HG02870 (cell line): ENCODE results near the gene UCKL1.
"Not testable (repeated sequence)": the region's sequence is repeated elsewhere in the genome, so short reads cannot be mapped to it uniquely, and the experiment has no call there.

ENCODE experiments used
- ATAC-seq: cut with Tn5 transposase; IDR thresholded peaks from one replicate; pipeline ENCODE4 v1.9.1; 2021; ENCODE audit warnings: mild to moderate bottlenecking, moderate library complexity; ENCODE audit not compliant: unreplicated experiment

The UCKL1 gene

DNA sequence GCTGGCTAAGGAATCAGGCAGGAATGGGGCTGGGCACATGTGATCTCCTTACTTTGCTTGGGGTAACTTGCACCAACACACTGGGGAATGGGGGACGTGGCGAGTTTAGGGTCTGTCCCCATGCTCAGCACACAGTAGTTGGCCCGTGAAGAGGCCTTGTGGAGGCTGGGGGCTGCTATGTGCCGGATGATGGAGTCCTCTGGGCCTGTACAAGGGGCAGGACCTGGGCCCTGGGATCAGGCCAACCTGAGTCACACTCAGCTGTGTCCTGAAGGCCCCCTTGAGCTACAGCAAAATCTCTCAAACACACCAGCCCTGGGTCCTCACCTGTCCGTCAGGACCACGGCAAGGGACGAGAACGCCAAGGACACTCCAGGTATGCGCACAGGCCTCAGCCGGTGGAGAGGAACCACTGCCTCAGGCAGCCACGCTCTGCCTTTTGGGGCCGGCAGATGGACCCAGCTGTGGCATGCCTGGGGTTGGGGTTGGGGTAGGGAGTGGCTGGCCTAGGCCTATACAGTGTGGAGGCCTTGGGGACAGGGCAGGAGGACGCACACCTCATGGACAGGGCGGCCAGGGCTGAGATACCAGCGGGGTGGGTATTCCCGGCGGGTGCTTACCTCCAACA is 11.1 kb downstream of the UCKL1 start:
- ATAC-seq, result no peak

DNA sequence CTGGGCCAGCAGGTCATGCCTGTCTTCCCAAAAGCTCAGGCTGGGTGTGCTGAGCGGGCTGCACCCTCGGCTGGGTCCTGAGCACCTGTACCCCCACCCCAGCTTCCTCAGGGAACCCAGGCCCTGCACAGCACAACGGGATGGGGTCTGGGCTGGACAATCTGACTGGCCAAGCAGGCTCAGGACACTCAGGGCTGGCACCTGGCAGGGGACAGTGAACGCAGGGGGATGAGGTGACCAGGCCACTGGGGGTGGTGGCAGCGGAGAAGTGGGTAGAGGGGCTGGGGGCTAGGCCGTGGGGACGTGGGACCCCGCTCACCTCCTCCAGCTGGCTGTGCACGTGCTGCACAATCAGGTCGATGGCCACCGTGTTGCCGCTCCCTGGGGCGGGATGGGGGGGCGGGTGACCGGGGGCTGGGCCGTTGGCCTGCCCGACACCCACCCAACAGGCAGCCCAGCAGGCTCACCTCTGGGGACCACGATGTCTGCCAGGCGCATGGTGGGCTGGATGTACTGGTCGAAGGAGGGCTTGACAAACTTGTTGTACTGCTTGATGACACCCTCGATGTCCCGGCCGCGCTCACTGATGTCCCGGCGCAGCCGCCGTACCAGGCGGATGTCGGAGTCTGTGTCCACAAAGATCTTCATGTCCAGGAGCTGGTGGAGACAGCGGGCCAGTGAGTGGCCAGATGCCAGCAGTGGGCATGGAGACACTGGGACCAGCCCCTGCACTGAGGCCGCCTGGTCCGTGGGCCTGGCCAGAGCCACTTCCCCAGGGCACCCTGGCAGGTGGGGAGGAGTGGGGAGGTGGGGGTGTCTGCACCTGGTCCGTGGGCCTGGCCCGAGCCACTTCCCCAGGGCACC is 11.9 kb downstream of the UCKL1 start:
- ATAC-seq, result no peak

DNA sequence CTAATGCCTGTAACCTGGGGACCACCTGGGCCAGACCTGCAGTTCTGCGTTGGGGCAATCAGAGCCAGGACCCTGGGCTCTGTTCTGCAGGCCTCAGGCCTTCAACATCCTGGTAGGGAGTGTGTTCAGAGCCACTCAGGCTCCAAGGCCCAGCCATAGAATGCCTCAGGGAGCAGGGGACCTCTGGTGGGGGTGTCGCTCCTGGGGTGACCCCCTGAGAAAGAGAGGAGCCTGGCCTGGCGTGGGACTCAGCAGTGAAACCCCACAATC is 12.5 kb downstream of the UCKL1 start:
- ATAC-seq, result no peak

DNA sequence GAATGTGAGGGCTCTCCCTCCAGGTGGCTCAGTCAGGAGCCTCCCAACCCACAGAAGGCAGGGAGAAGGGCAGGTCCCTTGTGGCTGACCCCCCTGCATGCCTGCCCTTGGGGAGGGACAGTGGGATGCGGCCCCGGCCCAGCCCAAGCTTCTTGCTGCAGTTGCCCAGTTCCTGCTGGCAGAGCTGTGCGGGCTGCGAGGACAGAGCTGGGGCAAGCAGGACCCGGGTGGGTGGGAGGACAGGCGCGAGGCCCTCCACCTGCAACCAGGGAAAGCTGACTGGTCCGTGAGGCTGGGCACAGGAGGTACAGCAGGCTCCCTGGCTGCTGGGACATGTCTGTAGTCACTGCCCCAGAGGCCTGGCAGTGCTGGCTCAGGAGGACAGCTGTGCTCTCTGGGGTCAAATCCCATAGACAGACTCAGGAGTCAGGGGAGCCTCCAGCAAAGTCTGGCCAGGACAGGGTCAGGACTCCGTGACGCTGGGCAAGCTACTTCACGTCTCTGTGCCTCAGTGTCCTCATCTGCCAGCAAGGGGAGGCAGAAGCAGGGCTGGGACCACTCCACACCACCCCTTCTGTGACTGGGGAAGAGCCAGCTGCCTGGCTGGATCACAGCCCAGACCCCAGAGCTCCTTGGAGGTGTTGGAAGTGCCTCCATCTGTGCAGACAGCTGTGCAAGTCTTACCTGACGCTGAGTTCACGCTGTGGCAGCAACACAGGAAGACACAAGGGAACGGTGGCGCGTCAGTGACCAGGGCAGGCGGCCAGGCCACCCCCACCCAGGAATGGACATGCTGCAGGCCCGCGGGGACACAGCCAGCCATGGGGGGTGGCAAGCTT is 13.0 kb downstream of the UCKL1 start:
- no peak for ATAC-seq

DNA sequence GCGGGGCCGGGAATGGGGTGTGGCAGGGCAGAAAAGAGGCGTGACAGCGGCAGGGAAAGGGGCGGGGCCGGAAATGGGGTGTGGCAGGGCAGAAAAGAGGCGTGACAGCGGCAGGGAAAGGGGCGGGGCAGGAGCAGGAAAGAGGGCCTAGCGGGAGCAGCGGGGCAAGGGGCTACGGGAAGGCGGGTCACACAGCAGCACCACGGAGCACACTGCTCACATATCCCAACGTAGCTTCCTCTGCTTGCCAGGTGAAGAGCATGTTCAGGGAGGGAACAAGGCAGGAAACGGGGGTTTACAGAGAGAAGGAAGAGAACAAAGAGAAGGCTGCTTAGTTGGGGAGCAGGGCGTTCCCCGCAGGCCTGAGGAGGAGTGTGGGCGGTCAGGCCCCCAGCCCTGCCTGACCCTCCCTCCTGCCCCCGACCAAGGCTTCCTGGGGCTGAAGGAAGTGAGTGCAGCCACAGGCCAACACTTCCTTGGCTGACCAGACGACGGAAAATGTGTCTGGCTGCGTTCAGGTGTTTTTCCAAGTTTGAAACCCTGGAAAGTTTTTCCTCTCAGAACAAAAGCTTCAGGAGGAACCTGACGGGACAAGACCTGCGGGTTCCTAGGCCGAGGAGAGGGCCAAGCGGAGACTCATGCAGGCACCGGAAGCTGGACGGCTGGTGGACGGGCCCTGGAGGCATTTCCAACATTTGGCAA is 13.8 kb downstream of the UCKL1 start:
- ATAC-seq, result no peak

DNA sequence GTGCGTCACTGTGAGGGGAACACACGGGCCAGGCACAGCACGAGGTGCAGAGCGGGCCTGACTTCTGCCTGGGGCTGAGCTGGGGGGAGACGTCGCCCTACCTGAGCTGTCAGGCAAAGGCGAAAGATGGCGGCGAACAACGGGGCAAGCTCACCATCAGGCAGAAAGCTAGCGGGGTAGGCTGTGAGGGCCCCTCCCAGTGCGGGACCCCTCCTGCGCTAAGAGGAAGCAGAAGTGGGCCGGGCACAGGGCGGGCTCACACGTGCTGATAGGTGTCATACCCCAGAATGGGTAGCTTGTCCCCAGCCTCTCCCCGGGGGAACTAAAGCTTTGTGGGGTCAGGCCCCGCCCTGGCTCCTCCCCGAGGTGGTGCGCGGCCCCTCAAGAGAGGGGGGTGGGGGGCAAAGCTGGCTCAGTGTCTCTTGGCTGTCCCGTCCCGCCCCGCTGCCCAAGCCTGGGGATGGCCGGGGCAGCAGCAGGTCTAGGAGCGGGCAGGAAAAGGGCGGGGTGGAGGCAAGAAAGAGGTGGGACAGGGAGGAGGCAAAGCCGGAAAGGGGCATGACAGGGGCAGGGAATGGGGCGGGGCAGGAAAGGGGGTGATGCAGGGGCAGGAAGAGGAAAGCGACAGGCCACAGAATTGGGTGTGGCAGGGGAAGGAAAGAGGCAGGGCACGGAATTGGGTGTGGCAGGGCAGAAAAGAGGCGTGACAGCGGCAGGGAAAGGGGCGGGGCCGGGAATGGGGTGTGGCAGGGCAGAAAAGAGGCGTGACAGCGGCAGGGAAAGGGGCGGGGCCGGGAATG is 14.7 kb downstream of the UCKL1 start:
- no peak for ATAC-seq

DNA sequence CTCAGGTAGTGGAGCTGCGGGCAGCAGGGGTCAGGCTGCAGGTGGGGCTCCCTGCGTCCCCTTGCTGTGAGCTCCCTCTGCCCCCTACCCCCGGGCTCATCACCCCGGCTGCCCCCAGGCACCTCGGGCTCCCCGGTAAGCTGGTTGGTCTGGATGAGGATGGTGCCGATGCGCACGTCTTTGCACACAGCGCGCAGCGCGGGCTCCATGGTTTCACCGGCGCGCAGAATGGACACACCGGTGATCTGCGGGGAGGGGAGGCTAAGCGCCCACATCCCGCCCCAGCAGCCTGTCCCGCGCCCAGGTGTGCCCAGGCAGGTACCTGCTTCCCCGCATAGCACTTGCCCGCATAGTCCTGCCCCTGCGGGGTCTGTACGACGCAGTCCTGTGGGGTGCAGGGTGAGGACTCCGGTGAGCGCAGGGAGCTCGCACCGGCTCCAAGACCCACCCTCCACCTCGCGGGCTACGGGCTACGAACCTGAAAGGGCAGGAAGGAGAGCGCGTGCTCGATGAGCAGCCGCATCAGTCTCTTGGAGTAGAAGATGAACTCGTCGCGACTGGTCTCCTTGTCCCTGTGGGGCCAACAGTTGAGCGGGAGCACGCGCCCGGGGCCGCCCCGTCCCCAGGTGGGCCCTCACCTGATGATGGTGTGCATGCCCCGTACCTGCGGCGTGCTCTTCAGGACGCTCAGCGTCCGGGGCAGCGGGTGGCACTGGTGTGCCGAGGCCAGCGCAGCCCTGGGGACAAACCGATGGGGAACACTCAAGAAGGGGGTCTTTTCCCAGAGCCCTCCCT is 15.5 kb downstream of the UCKL1 start:
- ATAC-seq, result no peak

DNA sequence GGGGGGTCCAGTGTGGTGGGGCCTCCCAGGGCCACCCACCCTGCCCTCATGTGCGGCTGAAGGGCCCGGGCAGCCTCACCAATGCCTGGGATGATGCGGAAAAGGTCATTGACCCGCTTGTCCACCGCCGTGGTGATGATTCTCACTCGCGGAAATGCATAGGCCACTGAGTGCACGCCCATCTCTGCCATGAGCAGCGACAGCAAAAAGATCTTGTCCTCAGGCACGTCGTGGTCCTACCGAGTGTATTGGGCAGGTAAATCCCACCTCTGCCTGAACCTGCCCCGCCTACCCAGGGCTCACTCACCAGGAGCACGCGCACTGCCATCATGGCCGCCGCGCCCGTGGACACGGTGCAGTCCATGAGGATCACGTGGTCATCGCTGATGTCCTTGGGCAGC is 16.1 kb downstream of the UCKL1 start:
- ATAC-seq, result no peak

DNA sequence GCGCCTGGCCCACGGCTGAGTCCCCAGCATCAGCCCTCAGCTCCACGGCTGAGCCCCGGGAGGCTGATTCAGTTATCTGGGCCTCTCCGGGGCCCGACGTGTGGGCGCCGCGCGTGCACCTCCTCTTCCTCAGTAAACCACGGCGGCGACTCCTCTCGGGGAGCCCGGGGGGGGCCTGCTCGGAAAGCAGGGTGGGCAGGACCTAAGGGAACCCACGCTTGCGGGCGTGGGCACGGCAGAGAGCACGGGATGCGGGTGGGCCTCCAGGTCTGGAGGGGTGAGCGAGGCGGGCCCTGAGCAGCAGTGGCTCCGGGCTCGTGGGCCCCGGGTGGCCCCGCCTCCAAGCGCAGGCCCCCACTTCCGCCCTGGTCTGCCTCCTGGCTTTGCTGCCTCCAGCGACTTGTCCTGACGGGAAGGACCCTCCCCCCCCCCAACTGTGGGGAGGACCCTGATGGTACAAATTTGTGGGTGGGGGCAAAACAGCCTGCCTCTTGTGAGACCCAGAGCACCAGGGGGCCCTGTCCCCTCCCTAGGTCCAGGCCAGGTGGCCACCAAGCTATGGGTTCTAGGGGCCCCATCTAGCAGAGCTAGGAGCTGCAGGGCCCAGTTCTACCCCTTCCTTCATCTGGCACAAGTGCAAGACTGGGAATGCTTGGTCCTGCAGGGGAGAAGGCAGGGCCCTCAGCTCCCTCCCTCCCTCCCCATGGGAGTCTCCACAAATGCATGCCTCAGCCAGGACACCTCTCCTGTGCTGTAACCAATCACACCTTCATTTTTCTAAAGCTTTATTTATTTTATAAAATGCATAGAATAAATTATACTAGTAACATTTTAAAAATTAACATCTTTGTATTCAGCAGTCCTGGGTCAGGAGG is 16.9 kb downstream of the UCKL1 start:
- no peak for ATAC-seq

DNA sequence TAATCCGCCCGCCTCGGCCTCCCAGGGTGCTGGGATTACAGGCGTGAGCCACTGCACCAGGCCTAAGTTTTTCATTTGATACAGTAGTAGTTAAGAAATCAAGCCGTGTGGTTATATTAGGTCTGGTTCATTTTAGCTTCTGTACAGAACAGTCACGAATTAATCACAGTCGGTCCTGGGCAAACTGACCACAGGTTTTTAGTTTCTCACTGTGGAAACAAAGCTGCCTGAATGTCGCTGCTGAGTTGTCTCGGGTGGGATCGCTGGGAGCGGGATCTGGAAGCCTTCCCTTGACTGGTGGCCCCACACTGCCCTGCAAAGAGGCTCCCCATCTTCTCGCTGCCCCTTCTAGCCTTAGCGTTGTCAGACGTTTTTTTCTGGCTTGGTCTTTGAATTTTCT is 18.6 kb downstream of the UCKL1 start:
- ATAC-seq, result no peak

DNA sequence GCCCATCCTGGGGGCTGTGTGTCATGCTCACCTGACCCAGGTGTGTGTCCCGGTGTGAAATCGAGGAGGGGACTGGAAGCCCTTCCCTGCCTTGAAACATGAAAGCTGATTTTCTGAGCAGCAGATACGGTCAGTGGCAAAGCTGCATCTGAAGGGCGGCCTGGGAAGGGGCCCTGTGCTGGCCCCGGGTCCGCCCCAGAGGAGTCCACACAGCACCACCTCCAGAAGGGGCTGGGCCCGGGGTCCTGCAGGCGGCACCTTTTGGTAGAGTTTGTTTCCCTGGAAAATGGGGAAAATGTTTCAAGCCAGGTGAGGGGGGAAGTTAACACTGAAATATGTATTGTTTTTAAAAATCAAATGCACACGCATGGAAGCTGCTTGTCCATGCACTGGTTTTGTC is 20.8 kb downstream of the UCKL1 start:
- ATAC-seq, result no peak

DNA sequence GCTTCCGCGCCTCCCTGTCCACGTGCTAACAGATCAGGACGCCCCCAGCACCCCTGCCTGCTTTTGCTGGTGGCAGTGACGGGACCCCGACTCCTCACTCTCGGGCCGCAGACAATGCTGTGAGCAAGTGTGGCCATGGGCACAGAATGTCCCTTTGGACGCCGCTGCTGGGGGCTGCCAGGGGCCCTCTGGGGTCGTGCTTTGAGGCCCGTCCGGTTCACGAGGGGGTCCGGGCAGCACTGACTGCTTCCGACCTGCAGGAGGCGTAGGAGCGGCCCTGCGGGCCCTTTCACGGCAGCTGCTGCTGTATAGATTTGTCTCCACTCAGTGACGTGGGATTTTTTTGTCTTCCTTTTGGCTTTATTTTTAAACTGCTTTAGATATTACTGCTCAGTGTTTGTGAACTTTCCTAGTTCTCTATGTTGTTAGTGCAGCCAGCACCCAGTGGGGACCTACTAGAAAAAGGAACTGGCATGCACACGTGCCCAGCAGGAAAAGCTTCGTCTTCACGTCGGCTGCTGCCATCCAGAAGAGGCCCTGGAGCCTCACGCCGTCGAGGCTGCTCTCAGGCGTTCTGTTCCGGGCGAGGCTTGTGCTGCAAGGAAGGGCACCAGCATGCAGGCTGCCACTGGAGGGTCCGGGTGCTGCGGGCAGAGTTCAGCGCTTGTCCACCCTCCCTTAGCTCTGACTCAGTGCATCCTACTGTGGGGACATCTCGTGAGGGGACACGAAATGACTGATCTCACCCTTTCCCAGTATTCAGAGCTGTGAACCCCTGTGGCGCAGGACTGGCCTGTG is 21.7 kb downstream of the UCKL1 start:
- ATAC-seq, result no peak

DNA sequence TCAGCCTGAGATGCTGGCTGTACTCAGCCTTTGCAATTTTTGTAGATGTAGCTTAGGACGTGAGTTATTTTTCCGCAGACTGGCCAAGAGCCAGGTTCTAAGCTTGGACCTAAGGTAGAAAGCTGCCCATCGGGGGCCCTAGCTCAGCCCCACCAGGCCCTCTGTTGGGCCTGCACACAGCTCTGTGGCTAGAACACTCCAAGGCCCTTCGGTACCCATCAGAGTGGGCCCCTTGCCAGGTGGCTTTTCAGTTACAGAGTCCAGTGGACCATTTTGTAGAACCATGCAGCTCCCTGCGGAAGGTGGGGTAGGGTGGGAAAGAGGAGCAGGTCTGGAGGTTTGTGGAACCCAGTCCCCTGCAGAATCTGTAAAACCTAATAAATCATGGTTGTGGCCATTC is 22.6 kb downstream of the UCKL1 start:
- no peak for ATAC-seq

DNA sequence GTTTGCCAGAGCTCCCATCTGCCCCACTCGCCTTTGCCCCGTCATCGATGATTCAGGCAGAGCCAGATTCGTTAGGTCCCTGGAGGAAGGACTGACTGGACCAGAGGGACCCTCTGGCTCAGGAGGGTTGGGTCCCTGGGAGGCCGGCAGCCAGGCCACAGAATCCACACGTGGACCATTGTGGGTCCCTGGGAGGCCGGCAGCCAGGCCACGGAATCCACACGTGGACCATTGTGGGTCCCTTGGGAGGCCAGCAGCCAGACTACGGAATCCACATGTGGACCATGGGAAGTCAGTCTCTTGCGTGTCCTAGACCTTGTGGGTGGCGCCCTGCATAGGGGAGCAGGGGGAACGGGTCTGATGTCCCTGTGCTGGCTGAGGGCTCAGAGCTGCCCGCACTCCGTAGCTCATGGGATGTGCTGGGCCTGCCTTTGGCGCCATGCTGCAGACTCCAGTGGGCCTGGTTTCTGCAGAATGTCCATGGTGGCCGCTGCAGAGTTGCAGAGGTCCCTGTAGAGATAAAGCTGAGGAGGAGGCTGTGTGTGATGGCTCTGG is 23.5 kb downstream of the UCKL1 start:
- no peak for ATAC-seq

DNA sequence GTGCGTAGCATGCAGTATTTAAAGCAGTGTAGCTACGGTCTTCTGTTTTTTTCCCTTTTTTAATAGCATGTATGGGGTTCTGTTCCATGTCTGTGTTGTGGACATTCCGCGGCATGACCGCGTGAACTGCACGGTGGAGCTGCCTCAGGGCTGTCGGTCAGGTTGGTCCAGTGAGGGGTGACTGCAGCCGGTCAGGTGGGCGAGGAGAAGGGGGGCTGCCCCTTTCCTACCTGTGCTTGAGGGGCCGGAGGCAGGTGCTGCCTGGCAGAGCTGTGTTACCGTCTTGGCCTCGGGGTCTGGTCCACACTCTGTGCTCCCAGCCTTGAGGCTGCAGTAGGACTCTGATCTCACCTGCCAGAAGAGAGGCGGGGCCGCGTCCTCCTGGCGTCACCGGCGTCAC is 24.5 kb downstream of the UCKL1 start:
- ATAC-seq, result no peak

DNA sequence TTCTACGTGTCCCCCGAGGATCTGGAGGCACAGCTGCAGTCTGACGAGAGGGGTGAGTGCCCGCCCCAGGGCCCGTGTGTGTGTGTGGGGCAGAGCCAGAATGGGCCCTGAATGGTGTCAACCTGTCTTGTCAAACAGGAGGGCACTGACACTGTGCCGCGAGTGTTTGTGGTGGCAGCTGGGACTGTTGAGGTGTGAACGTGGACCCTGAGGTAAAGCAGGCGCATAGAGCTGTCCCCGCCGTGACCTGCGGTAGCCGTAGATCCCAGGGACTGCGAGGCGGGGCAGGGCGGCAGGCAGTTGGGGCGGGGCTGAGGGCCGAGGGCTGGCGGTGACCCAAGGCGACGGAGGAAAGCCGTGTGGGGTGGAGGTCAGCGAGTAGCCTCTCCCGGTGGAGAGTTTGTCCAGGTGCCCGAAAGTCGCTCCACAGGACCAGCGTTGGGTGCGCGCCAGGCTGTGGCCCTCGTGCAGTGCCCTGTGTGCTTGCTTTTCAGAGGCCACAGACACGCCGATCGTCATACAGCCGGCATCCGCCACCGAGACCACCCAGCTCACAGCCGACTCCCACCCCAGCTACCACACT is 25.2 kb downstream of the UCKL1 start:
- no peak for ATAC-seq

DNA sequence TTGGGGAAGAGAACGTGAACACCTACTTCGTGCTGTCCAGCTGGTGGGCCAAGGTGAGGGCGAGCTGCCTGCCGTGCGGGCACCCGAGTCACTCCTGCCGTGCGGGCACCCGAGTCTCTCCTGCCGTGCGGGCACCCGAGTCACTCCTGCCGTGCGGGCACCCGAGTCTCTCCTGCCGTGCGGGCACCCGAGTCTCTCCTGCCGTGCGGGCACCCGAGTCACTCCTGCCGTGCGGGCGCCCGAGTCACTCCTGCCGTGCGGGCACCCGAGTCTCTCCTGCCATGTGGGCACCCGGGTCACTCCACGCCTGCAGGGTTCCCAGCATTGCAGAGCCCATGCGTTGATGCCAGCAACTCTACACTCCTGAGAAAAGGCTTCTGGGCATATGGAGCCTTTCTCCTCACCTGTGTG is 26.7 kb downstream of the UCKL1 start:
- ATAC-seq, result not testable (repeated sequence)
